H1 (cell line): ENCODE measurements around the gene HEPACAM. TPM values are rescaled to one million over a fixed set of nuclear protein-coding genes. Genes with fewer than 3 reads are reported as not detected.

Experiments used
- BRCA1 ChIP-seq: IDR thresholded peaks from 2 replicates; pipeline ENCODE4 v1.6.1; 2012; ENCODE audit warnings: low read depth, low read length, improper control_type of control experiment
- CBX5 ChIP-seq: fragments of 300-800, 300-1000 bp; sonication (generic); IDR thresholded peaks from 2 replicates; pipeline ENCODE4 v1.7.1; 2016; ENCODE audit warnings: antibody characterized with exemption, low read length, low read depth
- CEBPB ChIP-seq: IDR thresholded peaks from 2 replicates; pipeline ENCODE4 v1.6.1; 2012; ENCODE audit warnings: low read depth, low read length
- EP300 ChIP-seq, 2 experiments: IDR thresholded peaks; 1 replicate in 1 of 2; 2 replicates in 1 of 2; pipeline ENCODE4 v1.6.1; 2011 to 2012; ENCODE audit warnings: low read depth in 2 of 2, low read length in 2 of 2, mild to moderate bottlenecking in 2 of 2, borderline replicate concordance in 1 of 2, inconsistent platforms in 1 of 2, moderate library complexity in 1 of 2
- GTF2F1 ChIP-seq: IDR thresholded peaks from 2 replicates; pipeline ENCODE4 v1.6.1; 2012; ENCODE audit warnings: low read depth, low read length, improper control_type of control experiment, borderline replicate concordance
- HDAC6 ChIP-seq: IDR thresholded peaks from one replicate; pipeline ENCODE4 v1.7.1; 2012; ENCODE audit warnings: low read depth, mild to moderate bottlenecking, inconsistent platforms, low read length, moderate library complexity
- SIRT6 ChIP-seq: IDR thresholded peaks from one replicate; pipeline ENCODE4 v1.7.1; 2012; ENCODE audit warnings: low read length, inconsistent platforms
- TCF12 ChIP-seq: IDR thresholded peaks from 2 replicates; pipeline ENCODE4 v1.6.1; 2011; ENCODE audit warnings: low read depth, mild to moderate bottlenecking, low read length
- polyA plus RNA-seq, 7 experiments: library from polyadenylated mRNA; depleted of rRNA in 3 of 7; stranded (reverse) in 5 of 7; unstranded in 2 of 7; fragments of >200 nt in 5 of 7; fragments of 200-250 nt in 2 of 7; gene quantifications; 1 replicate in 5 of 7; 2 replicates in 1 of 7; 4 replicates in 1 of 7; pipeline versions ENCODE4 v1.2.1 to v1.2.3, GENCODE V29; 2011 to 2013; ENCODE audit warnings: missing spikeins in 2 of 7, mixed read lengths in 2 of 7
- total RNA-seq: library from RNA; stranded (reverse); fragmentation: NEBNext Ultra II Directional; extraction: Animal tissue kit (Norgen Biotek cat#: 25700); gene quantifications from 2 replicates; pipeline ENCODE4 v1.2.1, GENCODE V29; 2021

The HEPACAM gene
- total and polyA plus RNA-seq, 2 of the 8 experiments (the other 6 are each of a cell fraction or from before 2014, with no cell fraction given): not detected

DNA sequence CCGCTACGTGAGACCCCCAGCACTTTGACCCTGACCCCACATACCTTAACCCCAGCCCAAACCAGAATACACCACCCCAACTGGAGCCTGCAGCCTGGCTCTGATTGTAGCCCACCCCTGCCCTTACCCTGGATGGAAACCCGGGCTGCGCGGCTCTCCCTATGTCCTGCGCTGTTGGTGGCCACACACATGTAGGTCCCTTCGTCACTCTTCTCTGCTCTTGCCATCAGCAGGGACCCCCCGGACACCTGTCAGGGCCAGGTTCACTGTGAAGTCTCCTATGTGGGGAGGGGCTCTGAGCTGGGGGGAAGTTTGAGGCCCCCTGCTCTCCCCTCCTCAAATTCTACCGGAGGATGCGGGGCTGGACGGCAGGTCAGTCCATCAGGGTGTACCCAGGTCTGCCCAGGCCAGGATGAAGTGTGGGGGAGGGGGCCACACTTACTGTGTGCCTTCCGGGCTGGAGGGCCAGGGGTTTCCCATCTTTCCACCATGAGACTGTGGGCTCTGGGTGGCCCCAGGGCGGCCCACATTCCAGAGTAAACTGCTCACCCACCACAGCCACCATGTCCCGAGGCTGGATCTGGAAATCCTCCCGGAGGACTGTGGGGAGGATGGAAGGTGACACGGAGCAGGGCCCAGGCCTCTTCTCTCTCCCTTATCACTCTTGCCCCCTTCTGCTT is 39.6 kb downstream of the HEPACAM start (continued):
- TF ChIP-seq HDAC6: no peak
- no peak for TF ChIP-seq TCF12
- TF ChIP-seq BRCA1: no peak
- TF ChIP-seq SIRT6: no peak
- TF ChIP-seq GTF2F1: no peak
- no peak for TF ChIP-seq EP300 (IDR thresholded peaks at IDR 0.05; ENCODE audit: borderline replicate concordance in 1 of 2, low read depth in 2 of 2, low read length in 2 of 2)
- TF ChIP-seq CBX5: no peak
- TF ChIP-seq CEBPB: no peak
